ENCODE measurements around the gene SYTL1.

DNA sequence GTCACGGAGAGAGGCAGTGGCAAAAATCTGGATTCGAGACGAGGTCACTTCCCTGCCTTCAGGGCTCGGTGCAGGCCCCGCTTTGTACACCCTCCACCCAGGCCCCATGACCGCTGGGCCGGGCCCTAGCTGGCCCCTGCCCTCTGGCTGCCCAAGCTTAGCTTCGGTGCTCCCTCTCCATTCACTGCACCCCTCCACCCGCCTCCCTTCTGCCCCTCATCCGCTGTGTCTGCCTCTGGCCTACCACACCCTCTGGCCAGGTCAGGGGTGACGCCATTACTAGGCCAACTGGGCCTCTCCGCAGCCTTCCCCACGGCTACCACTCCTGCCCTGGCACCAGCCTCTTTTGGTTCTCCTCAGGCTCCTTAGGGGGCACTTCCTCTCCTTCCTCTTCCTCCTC, 41.8 kb downstream of the SYTL1 start:
- TF ChIP-seq, protein P1, sequence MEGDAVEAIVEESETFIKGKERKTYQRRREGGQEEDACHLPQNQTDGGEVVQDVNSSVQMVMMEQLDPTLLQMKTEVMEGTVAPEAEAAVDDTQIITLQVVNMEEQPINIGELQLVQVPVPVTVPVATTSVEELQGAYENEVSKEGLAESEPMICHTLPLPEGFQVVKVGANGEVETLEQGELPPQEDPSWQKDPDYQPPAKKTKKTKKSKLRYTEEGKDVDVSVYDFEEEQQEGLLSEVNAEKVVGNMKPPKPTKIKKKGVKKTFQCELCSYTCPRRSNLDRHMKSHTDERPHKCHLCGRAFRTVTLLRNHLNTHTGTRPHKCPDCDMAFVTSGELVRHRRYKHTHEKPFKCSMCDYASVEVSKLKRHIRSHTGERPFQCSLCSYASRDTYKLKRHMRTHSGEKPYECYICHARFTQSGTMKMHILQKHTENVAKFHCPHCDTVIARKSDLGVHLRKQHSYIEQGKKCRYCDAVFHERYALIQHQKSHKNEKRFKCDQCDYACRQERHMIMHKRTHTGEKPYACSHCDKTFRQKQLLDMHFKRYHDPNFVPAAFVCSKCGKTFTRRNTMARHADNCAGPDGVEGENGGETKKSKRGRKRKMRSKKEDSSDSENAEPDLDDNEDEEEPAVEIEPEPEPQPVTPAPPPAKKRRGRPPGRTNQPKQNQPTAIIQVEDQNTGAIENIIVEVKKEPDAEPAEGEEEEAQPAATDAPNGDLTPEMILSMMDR (IDR thresholded peaks at IDR 0.05; ENCODE audit: insufficient read depth, low read length): no peak
- TF ChIP-seq POLR2AphosphoS5 (IDR thresholded peaks at IDR 0.05; ENCODE audit: low read depth): no peak

All from HL-60 (cell line).